K562 (cell line): ENCODE measurements around the gene U2AF1L4. TPM values are rescaled to one million over a fixed set of nuclear protein-coding genes. Genes with fewer than 3 reads are reported as not detected.

Source experiments
- ATF1 ChIP-seq, 2 experiments: fragments of 450-650 bp in 1 of 2; IDR thresholded peaks; 2 replicates each; pipeline ENCODE4 v1.6.1; 2016; ENCODE audit warnings: missing compliant biosample characterization in 1 of 2, missing genetic modification characterization in 1 of 2
- CBX3 ChIP-seq, 2 experiments: IDR thresholded peaks; 1 replicate in 1 of 2; 2 replicates in 1 of 2; pipeline ENCODE4 v1.6.1; 2012; ENCODE audit warnings: inconsistent platforms in 2 of 2, low read length in 2 of 2, borderline replicate concordance in 1 of 2, control low read depth in 1 of 2
- CREB1 ChIP-seq, 2 experiments: sonication (generic) in 1 of 2; formaldehyde crosslinking in 1 of 2; IDR thresholded peaks; 2 replicates each; pipeline versions ENCODE4 v1.6.1 to v1.8.0; 2012 to 2022; ENCODE audit warnings: inconsistent platforms in 1 of 2, mild to moderate bottlenecking in 1 of 2, missing genetic modification reagents in 1 of 2, moderate library complexity in 1 of 2
- CREM ChIP-seq: IDR thresholded peaks from 2 replicates; pipeline ENCODE4 v1.6.1; 2014; ENCODE audit warnings: antibody characterized with exemption, low read depth
- CTBP1 ChIP-seq: fragments of 450-650 bp; IDR thresholded peaks from 2 replicates; pipeline ENCODE4 v1.6.1; 2016; ENCODE audit warnings: borderline replicate concordance
- DACH1 ChIP-seq: fragments of 450-650 bp; IDR thresholded peaks from 2 replicates; pipeline ENCODE4 v1.6.1; 2018; ENCODE audit not compliant: partially characterized antibody
- DDX20 ChIP-seq: fragments of 450-650 bp; IDR thresholded peaks from 2 replicates; pipeline ENCODE4 v1.6.1; 2016; ENCODE audit warnings: missing genetic modification characterization, low read depth, mild to moderate bottlenecking, missing compliant biosample characterization, moderate library complexity
- GABPB1 ChIP-seq: sonication (generic); formaldehyde crosslinking; IDR thresholded peaks from 2 replicates; pipeline ENCODE4 v1.8.0; 2022; ENCODE audit warnings: mild to moderate bottlenecking, missing genetic modification reagents
- GABPB2 ChIP-seq: fragments of 250-450 bp; sonication (Bioruptor Pico); conservative IDR thresholded peaks from 2 replicates; pipeline ENCODE4 v1.5.1; 2021; ENCODE audit warnings: mild to moderate bottlenecking
- HES1 ChIP-seq: fragments of 450-650 bp; IDR thresholded peaks from 2 replicates; pipeline ENCODE4 v1.6.1; 2016; ENCODE audit warnings: low read depth, mild to moderate bottlenecking, moderate library complexity
- MAZ ChIP-seq, 2 experiments: fragments of 450-650 bp in 1 of 2; sonication (generic) in 1 of 2; formaldehyde crosslinking; IDR thresholded peaks in 1 of 2; conservative IDR thresholded peaks in 1 of 2; 2 replicates each; pipeline versions ENCODE4 v1.4.0 to v1.5.0; 2020; ENCODE audit warnings: mild to moderate bottlenecking in 1 of 2, missing genetic modification reagents in 1 of 2
- NFYB ChIP-seq: IDR thresholded peaks from 2 replicates; pipeline ENCODE4 v1.6.1; 2011; ENCODE audit warnings: mild to moderate bottlenecking, moderate library complexity; ENCODE audit not compliant: insufficient read length; ENCODE audit errors: extremely low read depth
- NUFIP1 ChIP-seq: fragments of 450-650 bp; IDR thresholded peaks from 2 replicates; pipeline ENCODE4 v1.6.1; 2018; ENCODE audit not compliant: partially characterized antibody
- PPARD ChIP-seq: fragments of 250-450 bp; sonication (Bioruptor Pico); IDR thresholded peaks from 2 replicates; pipeline ENCODE4 v1.8.0; 2022; ENCODE audit warnings: inconsistent platforms, mild to moderate bottlenecking, moderate library complexity
- ZBTB40 ChIP-seq, 2 experiments: fragments of 450-650 bp in 1 of 2; sonication (generic) in 1 of 2; formaldehyde crosslinking in 1 of 2; IDR thresholded peaks; 2 replicates each; pipeline versions ENCODE4 v1.7.1 to v1.9.0; 2016 to 2022; ENCODE audit warnings: inconsistent platforms in 1 of 2, mild to moderate bottlenecking in 1 of 2, missing genetic modification reagents in 1 of 2
- ZNF232 ChIP-seq: sonication (generic); formaldehyde crosslinking; IDR thresholded peaks from 2 replicates; pipeline ENCODE4 v1.8.0; 2022; ENCODE audit warnings: mild to moderate bottlenecking, missing genetic modification reagents
- ZNF431 ChIP-seq: sonication (generic); formaldehyde crosslinking; IDR thresholded peaks from 2 replicates; pipeline ENCODE4 v1.8.0; 2022; ENCODE audit warnings: mild to moderate bottlenecking, missing genetic modification reagents
- ZNF561 ChIP-seq: fragments of 450-650 bp; formaldehyde crosslinking; conservative IDR thresholded peaks from 2 replicates; pipeline ENCODE4 v1.4.0; 2020; ENCODE audit warnings: mild to moderate bottlenecking, moderate library complexity
- ZNF766 ChIP-seq: fragments of 200-800 bp; sonication (Bioruptor generic); conservative IDR thresholded peaks from 2 replicates; pipeline ENCODE4 v1.6.1; 2016; ENCODE audit warnings: missing genetic modification characterization, missing compliant biosample characterization
- polyA plus RNA-seq, 8 experiments: library from polyadenylated mRNA; depleted of rRNA in 4 of 8; stranded (reverse) in 5 of 8; unstranded in 3 of 8; fragments of >200 nt; fragmentation: Nextera tagmentation in 2 of 8; fragmentation: Illumina TruSeq in 1 of 8; extraction: Ambion mirVana in 2 of 8; extraction: Trizol in 1 of 8; gene quantifications; 2 replicates each; pipeline versions ENCODE4 v1.2.1 to v1.2.3, GENCODE V29; 2011 to 2014; ENCODE audit warnings: inconsistent platforms in 1 of 8, missing spikeins in 1 of 8
- total RNA-seq, 7 experiments: library from RNA; depleted of rRNA in 6 of 7; stranded (reverse); fragments of >200 nt in 6 of 7; fragmentation: Illumina TruSeq in 2 of 7; extraction: Trizol in 2 of 7; gene quantifications; 2 replicates each; pipeline versions ENCODE4 v1.2.1 to v1.2.3, GENCODE V29; 2011 to 2021; ENCODE audit warnings: low replicate concordance in 1 of 7

U2AF1L4 gene
- total and polyA plus RNA-seq, 9 of the 15 experiments (the other 6 are each of a cell fraction or from before 2014, with no cell fraction given) = 8.4 to 19.5 (median 12.6) TPM

GRCh38 chr19:35704218-35704617 lies 41.0 kb downstream of the U2AF1L4 start, which contains the start of gene ZBTB32 (continued):
- TF ChIP-seq CBX3 (IDR thresholded peaks at IDR 0.05; ENCODE audit: borderline replicate concordance in 1 of 2, low read length in 2 of 2) = peak in 1 of 2 experiments; percentile 94; a peak in 2 of 3 replicates
- TF ChIP-seq MAZ (CRISPR knock-in tag; conservative IDR thresholded peaks at IDR 0.05 in 1 of 2, IDR thresholded peaks at IDR 0.05 in 1 of 2) = 0 out of 4 replicates have a peak, but pooled peaks of 1 of the 2 experiments have one; percentile 43
- peak; percentile 89 for TF ChIP-seq NFYB
- peak; percentile 34; the same call in 1 of the 2 replicates for TF ChIP-seq CREB1 (IDR thresholded peaks at IDR 0.05)
- TF ChIP-seq CREB1 (CRISPR knock-in tag; IDR thresholded peaks at IDR 0.05) = peak; percentile 74
- TF ChIP-seq CTBP1 = peak; percentile 98
- no peak for TF ChIP-seq PPARD (CRISPR knock-in tag)
- TF ChIP-seq DACH1 = peak; percentile 75
- TF ChIP-seq HES1 = no peak
- TF ChIP-seq ZNF232 (CRISPR knock-in tag) = peak; percentile 56; the same call in 1 of the 2 replicates
- TF ChIP-seq DDX20 (tag) = no peak
- TF ChIP-seq ZNF431 = peak; percentile 83
- no peak for TF ChIP-seq ZBTB40 (IDR thresholded peaks at IDR 0.05)
- peak; percentile 48; the same call in 1 of the 2 replicates for TF ChIP-seq ZBTB40 (CRISPR knock-in tag; IDR thresholded peaks at IDR 0.05)
- TF ChIP-seq CREM = peak; percentile 80
- no peak for TF ChIP-seq ZNF561 (CRISPR knock-in tag)
- peak; percentile 49; the same call in 1 of the 2 replicates for TF ChIP-seq GABPB1 (CRISPR knock-in tag)
- no peak for TF ChIP-seq GABPB2 (CRISPR knock-in tag)
- no peak for TF ChIP-seq ZNF766
- TF ChIP-seq ATF1 (CRISPR knock-in tag; IDR thresholded peaks at IDR 0.05) = no peak
- TF ChIP-seq ATF1 (tag; IDR thresholded peaks at IDR 0.05) = peak; percentile 75
- TF ChIP-seq NUFIP1 = no peak
